ENCODE data around the gene CYB561D1.

- TF ChIP-seq CTCF (IDR thresholded peaks at IDR 0.05) (no peak), POLR2A (IDR thresholded peaks at IDR 0.05) (no peak), EP300 (IDR thresholded peaks at IDR 0.05; ENCODE audit: low read depth) (no peak)
Observed at GRCh38 chr1:109481646-109482045, 12.2 kb upstream of the CYB561D1 start.
